CD4-positive, alpha-beta T cell treated with Interleukin-6 for 4 hours (primary cell): Measurements from ENCODE around the gene ADAM15.

ENCODE experiments used
- DNase-seq: peaks from one replicate; pipeline ENCODE4 v3.0.0-alpha.2; 2020; ENCODE audit warnings: mixed read lengths

The ADAM15 gene

DNA sequence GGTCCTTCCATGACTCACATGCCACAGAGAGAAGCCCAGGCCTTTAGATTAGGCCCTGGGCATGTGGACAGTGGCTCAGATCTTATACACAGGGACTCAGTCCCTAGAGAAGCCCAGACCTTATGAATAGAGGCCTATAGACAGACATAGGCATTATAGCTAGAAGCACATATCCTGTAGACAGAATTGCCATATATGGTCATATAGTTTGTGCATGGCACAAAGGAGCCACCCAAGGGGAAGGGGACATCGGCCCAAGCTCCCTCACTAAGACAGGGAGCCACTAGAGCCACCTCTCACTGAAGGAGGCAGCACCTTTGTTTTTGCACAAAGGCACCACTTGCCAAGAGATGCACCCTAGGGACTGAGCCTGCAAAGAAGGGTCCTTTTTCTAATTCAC is 25.3 kb downstream of the ADAM15 start:
- DNase-seq, result no peak

DNA sequence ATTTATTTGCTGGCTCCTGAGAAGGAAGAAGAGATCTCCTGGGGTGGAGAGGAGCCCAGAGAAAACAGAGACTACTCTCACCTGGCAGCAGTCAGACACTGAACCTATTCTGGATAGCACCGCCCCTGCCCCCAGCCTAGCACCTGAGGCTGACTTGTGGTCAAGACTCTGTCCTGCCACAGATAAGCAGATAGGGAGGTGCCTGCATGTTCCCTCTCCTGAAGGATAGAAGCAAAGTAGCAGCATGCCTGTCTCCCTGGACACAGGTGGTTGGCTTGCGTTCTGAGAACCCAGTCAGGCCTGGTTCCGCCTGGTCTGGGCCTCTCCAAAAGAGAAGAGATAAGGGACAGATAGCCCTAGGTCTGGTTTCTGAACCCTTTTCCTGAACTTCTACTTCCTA is 26.2 kb downstream of the ADAM15 start:
- no peak for DNase-seq

DNA sequence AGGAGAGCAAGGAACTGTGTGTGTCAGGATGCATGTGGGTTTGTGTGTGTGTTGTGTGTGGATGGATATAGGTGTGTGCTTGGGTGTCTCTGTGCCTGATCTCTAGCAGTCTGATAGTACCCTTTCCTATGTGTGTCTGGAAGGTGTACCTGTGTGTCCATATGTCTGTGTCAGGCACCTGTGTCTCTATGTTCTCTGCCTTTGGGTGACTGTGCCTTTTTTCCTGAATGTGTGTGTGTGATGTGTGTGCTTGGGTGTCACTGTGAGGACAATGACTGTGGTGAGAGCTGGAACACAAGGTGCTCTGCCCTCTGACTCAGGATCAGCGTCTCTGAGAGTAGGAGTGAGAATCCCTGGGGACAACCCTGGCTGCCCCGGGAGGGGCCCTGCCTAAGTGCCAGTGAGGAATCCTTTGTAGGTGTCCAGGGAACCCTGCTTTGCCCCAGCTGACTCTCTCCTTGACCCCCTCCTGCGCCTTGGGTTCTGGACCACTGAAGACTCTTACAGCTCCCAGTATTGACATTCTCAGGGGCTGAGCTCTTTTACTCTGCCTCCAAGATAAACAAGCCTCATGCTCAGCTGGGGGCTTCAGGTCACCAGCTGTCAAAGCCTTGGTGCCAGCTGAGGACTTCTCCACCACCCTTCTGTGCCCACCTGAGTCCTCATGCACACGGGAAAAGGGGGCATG is 26.8 kb downstream of the ADAM15 start:
- no peak for DNase-seq

DNA sequence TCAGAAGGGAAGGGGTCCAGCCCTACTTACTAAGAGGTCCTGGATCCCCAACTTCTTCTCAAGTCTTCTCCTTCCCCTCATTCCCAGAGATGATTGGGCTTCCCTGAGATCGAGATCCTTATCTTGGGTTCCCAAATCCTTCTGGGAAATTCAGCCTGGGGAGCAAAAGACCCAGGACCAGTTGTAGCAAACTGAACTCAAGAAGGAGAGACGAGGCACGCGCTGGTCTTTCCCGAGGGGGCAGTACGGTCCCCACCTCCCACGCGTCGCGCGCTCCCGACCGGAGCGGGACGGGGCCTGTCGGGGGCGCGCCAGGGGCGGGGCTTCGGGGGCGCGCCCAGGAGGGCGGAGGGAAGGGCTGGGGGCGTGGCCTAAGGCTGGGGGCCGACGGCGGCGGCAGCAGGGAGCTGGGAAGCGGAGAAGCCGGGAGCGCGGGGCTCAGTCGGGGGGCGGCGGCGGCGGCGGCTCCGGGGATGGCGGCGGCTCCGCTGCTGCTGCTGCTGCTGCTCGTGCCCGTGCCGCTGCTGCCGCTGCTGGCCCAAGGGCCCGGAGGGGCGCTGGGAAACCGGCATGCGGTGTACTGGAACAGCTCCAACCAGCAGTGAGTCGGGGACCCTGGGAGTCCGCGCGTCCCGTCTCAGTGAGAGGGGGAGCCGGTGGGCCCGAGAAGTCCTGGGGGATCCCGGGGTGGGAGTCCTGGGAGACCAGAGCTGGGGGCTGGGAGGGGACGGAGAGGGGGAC is 27.5 kb downstream of the ADAM15 start, which contains the start of gene EFNA3:
Gene EFNA3, plus strand, starts transcription at position 369 of the 741 bp plus-strand sequence. Its CDS starts 105 bp downstream, at position 474.
- peak; percentile 74 for DNase-seq

DNA sequence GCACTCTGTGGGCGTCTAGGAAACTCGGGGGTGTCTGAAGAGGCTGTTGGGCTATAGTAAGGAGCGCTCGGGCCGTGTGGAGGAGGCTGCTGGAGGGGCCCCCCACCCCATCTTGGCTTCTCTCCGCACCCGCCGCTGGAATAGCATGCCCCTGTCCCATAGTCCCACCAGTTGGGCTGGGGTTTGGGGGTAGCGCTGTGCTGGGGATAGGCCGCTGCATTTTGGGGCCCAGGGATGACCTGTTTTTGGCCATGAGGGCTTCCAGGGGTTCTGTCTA is 28.0 kb downstream of the ADAM15 start:
- DNase-seq, result no peak

DNA sequence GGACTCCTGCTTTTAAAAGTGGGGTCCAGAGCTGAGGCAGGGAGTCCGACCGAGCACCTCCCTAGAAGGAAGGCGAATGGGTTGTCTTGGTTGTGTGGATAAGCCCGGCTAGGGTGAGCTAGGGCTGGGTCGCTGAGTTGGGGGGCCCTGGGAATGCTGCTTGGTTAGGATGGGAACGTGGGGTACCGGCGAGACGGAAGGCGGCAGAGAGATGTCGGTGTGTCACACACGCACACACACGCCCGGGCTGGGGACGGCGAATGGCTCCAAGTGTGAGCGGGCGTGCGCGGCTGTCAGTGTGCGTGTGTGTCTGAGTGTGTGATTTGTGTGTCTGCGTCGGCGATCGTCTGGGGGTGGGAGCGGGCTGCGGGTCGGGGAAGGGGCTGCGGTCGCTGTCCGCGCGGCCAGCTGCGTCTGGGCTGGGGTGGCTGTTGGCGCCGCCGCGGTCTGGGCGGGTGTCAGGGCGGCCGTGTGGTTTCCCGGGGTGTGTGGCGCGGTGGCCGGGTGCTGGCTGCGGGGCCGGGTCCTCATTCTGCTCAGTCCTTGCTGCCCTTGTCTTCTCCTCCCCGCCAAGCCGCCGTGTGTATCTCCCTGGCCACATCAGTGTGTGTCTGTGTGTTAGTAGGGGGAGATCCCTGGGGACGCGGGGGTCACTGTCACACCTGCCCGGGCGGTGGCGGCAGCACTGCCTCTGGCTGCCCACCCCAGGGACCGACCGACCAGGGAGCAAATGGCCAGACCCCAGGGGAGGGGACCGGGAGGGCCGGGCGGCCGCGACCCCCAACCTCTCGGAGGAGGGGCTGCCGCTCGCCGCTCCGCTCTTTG is 28.6 kb downstream of the ADAM15 start:
- peak; percentile 54 for DNase-seq

DNA sequence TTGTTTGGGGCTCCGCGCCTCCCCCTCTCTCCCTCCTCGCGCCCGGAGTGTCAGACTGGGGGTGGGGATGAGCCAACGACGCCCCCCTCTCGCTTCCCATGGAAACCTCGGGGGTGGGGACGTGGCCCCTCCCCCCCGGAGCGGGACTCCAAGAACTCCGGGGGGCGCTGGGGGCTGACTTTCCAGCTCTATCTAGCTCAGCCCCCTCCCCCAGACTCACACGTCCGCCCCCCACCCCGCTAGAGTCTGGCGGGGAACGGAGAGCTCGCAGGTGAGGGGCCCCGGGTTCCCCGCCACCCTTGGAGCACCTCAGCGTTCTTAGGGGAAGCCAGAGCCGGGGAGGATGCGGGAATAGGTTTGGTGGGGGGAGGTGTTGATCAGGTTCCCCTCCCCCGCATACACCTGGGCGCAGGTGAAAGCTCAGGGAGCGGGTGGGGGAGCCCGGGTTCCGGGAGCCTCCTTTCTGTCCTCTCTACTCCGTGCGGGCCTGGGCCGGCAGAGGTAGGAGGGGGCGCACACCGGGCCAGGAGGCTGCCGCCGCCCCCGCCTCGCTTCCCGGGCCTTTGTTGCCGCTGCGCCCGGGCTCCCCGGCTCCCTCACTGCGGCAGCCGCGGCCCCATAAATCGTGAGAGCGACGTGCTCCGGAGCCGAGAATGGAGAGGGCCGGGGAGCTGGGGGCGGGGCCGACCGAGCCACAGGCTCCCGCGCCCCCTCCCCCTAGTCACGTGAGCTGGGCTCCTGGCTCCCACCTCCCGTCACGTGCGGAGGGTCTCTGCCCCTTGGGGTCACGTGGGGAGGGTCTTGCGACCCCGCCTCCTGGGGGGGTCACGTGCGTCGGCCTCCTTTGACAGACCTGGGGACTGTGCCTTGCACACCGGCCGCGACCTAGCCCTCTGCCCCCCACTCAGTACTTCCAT is 29.5 kb downstream of the ADAM15 start:
- peak; percentile 60 for DNase-seq

DNA sequence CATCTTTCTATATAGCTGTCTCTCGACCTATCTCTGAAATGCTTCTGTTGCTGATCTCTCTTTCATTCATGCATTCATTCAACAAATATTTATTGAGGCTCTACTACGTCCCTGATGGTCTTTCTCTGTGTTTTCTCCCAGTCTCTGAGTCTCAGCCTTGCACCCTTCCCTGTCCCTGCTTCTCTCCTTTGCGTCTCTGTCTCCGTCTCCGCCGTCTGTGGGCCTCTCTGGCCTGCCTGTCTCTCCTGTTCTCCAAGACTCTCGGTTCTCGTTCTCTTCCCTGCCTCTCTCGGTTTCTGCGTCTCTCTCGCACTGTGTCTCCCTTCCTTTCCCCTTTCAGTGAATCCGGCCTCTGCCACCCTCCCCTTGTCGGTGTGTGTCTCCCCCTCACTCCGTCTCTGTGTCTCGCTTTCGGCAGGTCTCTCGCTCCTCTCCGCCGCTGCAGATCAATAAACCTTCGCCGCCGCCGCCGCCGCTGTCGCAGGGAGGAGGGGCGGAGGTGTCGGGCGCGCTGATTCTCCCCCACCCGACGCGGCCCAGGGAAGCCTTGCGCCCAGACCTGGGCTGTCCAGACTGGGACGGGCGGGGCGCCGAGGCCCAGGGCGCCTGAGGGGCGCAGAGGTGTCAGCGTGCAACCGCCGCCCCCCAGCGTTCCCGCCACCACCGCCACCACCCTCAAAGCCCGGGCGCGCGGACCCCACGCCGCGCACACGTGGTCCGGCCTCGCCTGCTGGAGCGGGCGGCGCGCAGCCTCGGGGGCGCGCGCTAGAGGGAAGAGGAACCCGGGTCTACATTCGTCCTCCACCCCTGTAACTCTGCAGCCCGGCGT is 30.6 kb downstream of the ADAM15 start:
- peak; percentile 58 for DNase-seq

DNA sequence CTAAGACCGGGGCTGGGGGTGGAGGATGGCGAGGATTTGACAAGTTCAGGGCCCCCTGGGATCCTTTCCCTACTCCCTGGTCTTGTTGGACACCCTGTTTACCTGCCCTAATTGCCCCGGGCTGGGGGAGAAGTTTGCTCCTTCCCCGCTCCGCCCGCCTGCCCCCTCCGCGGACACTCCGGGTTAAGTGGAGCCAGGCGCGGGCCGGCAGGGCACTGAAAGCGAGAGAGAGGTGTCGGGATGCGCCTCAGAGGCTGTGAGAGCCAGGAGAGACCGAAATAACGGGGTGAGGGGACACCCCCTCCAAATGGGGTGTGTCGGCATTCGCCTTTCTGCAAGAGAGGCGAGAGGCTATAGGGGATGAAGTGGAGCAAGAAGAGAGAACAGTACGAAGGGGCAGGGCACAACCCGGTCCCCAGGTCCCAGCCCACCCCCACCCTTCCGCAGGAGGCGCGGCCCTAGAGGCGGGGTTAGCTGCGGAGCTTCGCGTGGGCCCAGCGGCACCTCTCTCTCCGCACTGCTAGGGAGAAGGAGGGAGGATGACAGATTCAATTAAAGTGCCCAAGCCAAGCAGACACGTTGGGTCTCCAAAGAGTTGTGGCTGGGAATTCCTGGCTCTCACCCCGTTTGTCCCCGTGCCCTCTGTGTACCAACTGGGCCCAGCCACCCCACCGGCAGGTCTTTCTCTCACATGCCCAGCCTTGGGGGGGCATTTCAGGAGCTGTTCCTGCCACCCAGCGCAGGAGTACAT is 31.4 kb downstream of the ADAM15 start:
- peak; percentile 52 for DNase-seq

DNA sequence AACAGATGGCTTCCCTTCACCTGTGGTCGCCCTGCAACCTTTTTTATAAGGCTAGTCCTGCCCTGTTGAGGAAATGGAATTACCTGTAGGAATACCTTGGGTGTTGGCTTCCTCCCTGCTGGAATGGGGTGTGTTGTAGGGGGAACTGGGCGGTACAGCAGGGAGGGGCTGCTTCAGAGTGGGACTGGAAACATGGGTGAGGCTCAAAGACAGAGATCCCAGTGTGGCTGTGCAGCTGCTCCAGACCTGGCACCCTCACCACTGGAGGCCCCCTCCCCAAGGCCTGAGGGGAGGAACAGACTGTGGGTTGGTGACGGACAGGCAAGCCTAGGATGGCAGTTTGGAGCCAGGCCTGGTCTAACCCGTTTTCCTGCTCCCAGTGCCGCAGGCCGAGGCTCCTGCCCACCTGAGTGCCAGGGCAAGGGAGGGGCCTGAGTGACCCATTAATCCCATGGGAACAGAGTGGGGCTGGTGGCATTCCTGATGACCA is 32.0 kb downstream of the ADAM15 start:
- no peak for DNase-seq

DNA sequence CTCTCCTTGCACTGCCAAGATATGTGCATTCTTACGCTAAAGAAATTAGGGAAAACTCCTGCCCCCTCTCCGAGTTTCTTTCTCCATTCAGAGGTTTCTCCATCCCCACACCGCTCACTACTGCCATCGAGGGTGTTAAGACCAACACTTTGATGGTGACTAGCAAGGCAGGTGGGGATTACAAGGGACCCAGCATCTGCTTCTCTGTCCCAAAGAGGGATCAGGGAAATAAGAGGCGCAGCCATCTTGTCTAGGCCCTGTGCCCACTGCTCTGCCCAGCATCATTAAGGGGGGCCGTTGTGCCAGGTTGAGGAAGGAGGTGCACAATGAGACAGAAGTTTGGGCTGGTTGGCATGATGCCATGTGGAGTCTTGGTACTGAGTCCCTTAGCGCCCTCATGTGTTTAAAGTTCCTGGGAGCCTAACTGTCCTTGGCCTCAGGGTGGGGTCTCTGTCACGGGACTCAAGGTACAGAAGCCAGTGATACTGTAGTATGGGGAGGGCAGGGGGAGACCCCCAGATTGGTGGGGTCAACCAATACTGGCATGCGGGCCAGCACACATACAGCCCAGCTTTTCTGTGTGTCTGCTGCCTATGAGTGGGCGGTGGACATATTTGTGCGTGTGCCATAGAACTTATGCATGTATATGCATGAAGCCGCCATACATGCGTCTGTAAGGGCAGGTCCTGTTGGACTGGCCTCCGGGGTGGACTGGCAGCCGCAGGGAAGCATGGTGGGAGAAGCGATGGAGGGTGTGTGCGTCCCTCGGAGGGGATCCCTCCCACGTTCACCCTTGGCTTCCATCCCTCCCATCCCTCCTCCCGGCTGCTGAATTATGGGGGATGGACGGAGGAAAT is 33.0 kb downstream of the ADAM15 start:
- DNase-seq, result peak; percentile 55

DNA sequence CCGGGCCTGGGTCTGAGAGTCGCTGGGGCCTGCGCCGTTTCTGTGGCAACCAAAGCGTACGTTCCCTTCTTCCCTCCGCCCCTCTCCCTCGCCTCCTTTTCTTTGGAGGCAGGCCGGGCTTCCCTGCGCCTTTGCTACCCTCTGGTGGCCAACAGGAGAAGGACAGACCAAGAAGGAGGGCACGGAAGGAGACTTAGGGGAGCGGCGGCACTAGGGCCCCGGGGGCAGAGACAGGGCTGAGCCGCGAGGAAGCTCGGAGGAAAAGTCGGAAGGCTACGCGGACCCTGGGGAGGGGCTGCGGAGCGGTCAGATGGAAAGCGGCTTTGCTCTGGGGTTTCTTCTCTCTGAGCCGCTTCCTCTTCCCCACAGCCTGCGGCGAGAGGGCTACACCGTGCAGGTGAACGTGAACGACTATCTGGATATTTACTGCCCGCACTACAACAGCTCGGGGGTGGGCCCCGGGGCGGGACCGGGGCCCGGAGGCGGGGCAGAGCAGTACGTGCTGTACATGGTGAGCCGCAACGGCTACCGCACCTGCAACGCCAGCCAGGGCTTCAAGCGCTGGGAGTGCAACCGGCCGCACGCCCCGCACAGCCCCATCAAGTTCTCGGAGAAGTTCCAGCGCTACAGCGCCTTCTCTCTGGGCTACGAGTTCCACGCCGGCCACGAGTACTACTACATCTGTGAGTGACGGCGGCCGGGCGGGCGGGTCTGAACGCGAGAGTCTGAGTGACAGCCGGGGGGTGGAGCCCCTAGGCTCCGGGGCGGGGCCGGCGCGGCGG is 33.8 kb downstream of the ADAM15 start:
- peak; percentile 94 for DNase-seq

DNA sequence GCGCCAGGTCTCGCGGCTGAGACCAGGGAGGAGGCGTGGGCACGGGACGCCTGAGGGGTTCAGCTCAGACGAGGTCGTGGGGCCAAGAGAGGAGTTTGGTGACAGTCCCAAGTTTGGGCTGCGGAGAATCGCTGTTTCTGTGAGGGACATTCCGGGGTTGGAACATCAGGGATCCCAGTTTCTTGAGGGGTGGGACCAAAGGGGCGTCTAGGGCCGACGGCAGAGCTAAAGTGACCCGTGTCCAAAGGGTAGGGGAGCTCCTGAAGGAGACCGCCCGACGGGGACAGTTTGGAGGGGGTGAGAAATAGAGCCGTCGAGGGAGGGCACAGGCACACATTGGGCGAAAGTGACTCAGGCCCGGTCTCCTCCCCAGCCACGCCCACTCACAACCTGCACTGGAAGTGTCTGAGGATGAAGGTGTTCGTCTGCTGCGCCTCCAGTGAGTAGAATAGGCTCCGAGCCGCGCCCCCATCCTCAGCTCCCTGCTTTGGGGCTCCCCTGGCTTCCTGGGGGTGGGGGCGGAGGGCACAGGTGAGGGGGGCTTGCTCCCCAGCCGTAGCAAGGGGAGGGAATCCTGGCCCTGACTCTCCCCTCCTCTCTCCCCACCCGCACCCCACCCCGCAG is 34.5 kb downstream of the ADAM15 start:
- DNase-seq, result peak; percentile 87

DNA sequence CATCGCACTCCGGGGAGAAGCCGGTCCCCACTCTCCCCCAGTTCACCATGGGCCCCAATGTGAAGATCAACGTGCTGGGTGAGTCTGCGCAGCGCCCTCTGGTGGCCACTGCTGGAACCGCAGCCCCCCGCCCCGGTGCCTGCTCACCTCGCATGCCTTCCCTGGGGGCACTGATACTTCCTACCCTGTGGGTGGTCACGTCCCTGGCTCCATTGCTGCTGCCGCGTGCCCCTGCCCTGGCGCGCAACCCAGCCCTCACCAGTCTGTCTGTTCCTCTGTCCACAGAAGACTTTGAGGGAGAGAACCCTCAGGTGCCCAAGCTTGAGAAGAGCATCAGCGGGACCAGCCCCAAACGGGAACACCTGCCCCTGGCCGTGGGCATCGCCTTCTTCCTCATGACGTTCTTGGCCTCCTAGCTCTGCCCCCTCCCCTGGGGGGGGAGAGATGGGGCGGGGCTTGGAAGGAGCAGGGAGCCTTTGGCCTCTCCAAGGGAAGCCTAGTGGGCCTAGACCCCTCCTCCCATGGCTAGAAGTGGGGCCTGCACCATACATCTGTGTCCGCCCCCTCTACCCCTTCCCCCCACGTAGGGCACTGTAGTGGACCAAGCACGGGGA is 35.1 kb downstream of the ADAM15 start:
- peak; percentile 81 for DNase-seq

DNA sequence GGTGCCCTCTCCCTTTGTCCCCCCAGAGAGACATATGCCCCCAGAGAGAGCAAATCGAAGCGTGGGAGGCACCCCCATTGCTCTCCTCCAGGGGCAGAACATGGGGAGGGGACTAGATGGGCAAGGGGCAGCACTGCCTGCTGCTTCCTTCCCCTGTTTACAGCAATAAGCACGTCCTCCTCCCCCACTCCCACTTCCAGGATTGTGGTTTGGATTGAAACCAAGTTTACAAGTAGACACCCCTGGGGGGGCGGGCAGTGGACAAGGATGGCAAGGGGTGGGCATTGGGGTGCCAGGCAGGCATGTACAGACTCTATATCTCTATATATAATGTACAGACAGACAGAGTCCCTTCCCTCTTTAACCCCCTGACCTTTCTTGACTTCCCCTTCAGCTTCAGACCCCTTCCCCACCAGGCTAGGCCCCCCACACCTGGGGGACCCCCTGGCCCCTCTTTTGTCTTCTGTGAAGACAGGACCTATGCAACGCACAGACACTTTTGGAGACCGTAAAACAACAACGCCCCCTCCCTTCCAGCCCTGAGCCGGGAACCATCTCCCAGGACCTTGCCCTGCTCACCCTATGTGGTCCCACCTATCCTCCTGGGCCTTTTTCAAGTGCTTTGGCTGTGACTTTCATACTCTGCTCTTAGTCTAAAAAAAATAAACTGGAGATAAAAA is 35.9 kb downstream of the ADAM15 start:
- DNase-seq, result no peak

DNA sequence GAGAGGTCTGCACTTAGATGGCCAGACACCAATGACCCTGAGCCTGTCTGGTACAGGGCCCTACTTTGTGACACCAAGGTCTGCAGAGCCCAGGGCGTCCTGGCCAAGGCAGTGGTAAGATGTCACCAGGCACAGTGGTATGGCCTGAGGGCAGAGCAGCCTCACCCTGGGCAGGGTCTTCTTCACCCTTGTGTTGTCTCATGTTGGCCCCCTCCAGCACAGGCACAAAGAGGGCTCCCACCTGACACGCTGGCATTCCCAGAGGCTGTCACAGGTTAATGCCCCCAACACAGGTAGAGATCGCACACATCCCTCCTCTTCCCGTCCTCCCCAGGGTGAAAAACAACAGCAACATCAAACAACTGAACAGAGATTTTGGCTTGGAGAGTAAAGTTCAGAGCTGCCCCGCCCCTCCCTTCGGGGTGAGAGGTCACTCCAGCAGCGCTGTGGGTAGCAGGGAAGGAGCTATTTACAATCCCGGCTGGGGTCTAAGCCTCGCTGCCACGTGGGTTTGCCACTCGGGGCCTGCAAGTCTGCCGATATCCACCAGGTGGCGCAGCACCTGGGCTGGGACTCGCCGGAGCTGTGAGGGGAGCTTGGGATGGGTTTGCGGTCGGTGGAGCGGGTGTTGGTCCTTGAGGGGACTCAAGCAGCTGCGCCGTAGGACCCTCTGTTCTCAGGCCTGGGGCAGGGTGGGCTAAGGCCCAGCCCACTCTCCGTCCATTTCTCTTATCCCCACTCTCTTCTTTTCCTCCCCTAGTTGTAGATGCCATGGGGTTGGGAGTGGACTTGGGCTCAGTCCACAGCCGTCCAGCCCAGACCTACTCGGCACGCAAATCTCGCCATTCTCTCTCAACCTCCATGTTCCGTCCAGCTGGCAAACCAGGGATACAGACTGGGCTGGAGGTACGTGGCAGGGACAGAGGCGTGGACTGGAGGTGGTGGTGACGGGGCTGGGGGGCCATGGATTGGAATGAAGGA is 40.2 kb downstream of the ADAM15 start:
- peak; percentile 84 for DNase-seq
